SJSA1 (cell line): ENCODE measurements around the gene STRC. TPM values are rescaled to one million over a fixed set of nuclear protein-coding genes. Genes with fewer than 3 reads are reported as not detected.

Experiments
- total RNA-seq: library from RNA; depleted of rRNA; stranded (reverse); fragments of >200 nt; shearing (Covaris generic); gene quantifications from 2 replicates; pipeline ENCODE4 v1.2.3, GENCODE V29; 2014; rRNA removed

STRC gene
- total RNA-seq, 1 experiment from 2014 or later, result not detected

Other genes starting within 250 kb of the STRC start
- 26.8 and 47.3 TPM in 2 replicates for gene ZSCAN29, start 247.8 kb downstream of the STRC start, total RNA-seq
- 9.4 and 11.7 TPM in 2 replicates for gene TUBGCP4, start 247.7 kb downstream of the STRC start, total RNA-seq
- 22.2 and 31.2 TPM in 2 replicates for gene TP53BP1, start 125.6 kb downstream of the STRC start, total RNA-seq
- gene MAP1A, start 101.2 kb downstream of the STRC start, total RNA-seq, result 37.3 and 58.7 TPM in 2 replicates
- gene PPIP5K1, start 28.6 kb downstream of the STRC start, total RNA-seq, result 8.6 and 18.8 TPM in 2 replicates
- not detected in 2 replicates for gene CKMT1B, start 24.8 kb downstream of the STRC start, total RNA-seq
- gene CATSPER2, start 30.0 kb upstream of the STRC start, total RNA-seq, result 0.26 and 1.3 TPM in 2 replicates
- not detected in 2 replicates for gene CKMT1A, start 75.1 kb upstream of the STRC start, total RNA-seq
- 177 and 211 TPM in 2 replicates for gene PDIA3, start 127.6 kb upstream of the STRC start, total RNA-seq
- 2.2 and 2.8 TPM in 2 replicates for gene ELL3, start 158.2 kb upstream of the STRC start, total RNA-seq
- 1,081 and 1,697 TPM in 2 replicates for gene SERF2, start 173.5 kb upstream of the STRC start, total RNA-seq
- not detected in 2 replicates for gene SERINC4, start 181.4 kb upstream of the STRC start, total RNA-seq
- 9.4 and 18.9 TPM in 2 replicates for gene HYPK, start 181.8 kb upstream of the STRC start, total RNA-seq
- 40.1 and 55.3 TPM in 2 replicates for gene MFAP1, start 205.9 kb upstream of the STRC start, total RNA-seq
- 56.1 and 77.0 TPM in 2 replicates for gene WDR76, start 208.2 kb upstream of the STRC start, total RNA-seq